CD4-positive, alpha-beta memory T cell (primary cell): Measurements from ENCODE around the gene MAML2. TPM values are rescaled to one million over a fixed set of nuclear protein-coding genes. Genes with fewer than 3 reads are reported as not detected.

Source experiments
- CTCF ChIA-PET: fragments of 350-600 bp; sonication (Branson Sonifier 250); formaldehyde crosslinking; loops from one replicate; lab custom pipeline; 2021; ENCODE audit warnings: inconsistent platforms; ENCODE audit not compliant: partially characterized antibody; lab: Charles Lee
- POLR2A ChIA-PET: fragments of 350-600 bp; sonication (Branson Sonifier 250); formaldehyde crosslinking; loops from one replicate; lab custom pipeline; 2021; ENCODE audit not compliant: partially characterized antibody; lab: Charles Lee
- DNase-seq, 5 donors: peaks; one replicate each; pipeline versions ENCODE4 v3.0.0 to v3.0.0-alpha.2; 2020 to 2022; ENCODE audit warnings: mixed read lengths in 1 of 5
- H3K27ac ChIP-seq: one replicate; pipeline ENCODE4 v1.7.0; 2013; ENCODE audit warnings: low read depth, low read length
- H3K27me3 ChIP-seq: 2 replicates; pipeline ENCODE4 v1.7.0; 2013; ENCODE audit warnings: mild to moderate bottlenecking, low read length, moderate library complexity; ENCODE audit not compliant: insufficient read depth
- H3K36me3 ChIP-seq: 2 replicates; pipeline ENCODE4 v1.7.0; 2013; ENCODE audit warnings: mild to moderate bottlenecking, low read length, moderate library complexity; ENCODE audit not compliant: insufficient read depth
- H3K4me1 ChIP-seq: 2 replicates; pipeline ENCODE4 v1.7.0; 2013; ENCODE audit warnings: mild to moderate bottlenecking, low read length, moderate library complexity; ENCODE audit not compliant: insufficient read depth
- H3K4me3 ChIP-seq, 2 donors: one replicate each; pipeline ENCODE4 v1.7.0; 2013; ENCODE audit warnings: low read length in 2 of 2, mild to moderate bottlenecking in 1 of 2
- H3K9me3 ChIP-seq, 2 donors: one replicate each; pipeline ENCODE4 v1.7.0; 2013; ENCODE audit warnings: low read length in 2 of 2, control low read depth in 1 of 2; ENCODE audit not compliant: control insufficient read depth in 1 of 2
- H3K27ac Mint-ChIP-seq, 7 donors: one replicate each; pipeline ENCODE4 v1.8.0; 2020 to 2021; ENCODE audit warnings: mixed read lengths in 7 of 7, mild to moderate bottlenecking in 6 of 7, inconsistent platforms in 3 of 7, moderate library complexity in 3 of 7
- H3K27me3 Mint-ChIP-seq, 2 donors: one replicate each; pipeline ENCODE4 v1.8.0; 2020 to 2021; ENCODE audit warnings: mixed read lengths in 2 of 2
- H3K36me3 Mint-ChIP-seq, 2 donors: one replicate each; pipeline ENCODE4 v1.8.0; 2020 to 2021; ENCODE audit warnings: mixed read lengths in 2 of 2, inconsistent platforms in 1 of 2, mild to moderate bottlenecking in 1 of 2
- H3K4me1 Mint-ChIP-seq, 4 donors: one replicate each; pipeline ENCODE4 v1.8.0; 2020 to 2021; ENCODE audit warnings: mixed read lengths in 4 of 4, mild to moderate bottlenecking in 1 of 4
- H3K4me3 Mint-ChIP-seq, 8 donors: one replicate each; pipeline ENCODE4 v1.8.0; 2020 to 2021; ENCODE audit warnings: mixed read lengths in 8 of 8, mild to moderate bottlenecking in 7 of 8, moderate library complexity in 6 of 8, inconsistent platforms in 3 of 8
- H3K9me3 Mint-ChIP-seq, 8 donors: one replicate each; pipeline ENCODE4 v1.8.0; 2020 to 2021; ENCODE audit warnings: mixed read lengths in 8 of 8, mild to moderate bottlenecking in 5 of 8, inconsistent platforms in 3 of 8, moderate library complexity in 1 of 8
- intact Hi-C: fragments of 100-400 bp; cut with micrococcal nuclease; formaldehyde crosslinking; loops from one replicate; pipeline ENCODE4 v1.15.1; 2023
- polyA plus RNA-seq, 2 donors: library from polyadenylated mRNA; unstranded; fragments of 300-500 nt; fragmentation: Illumina TruSeq; gene quantifications; one replicate each; pipeline ENCODE4 v1.2.3, GENCODE V29; 2021
- total RNA-seq, 2 experiments: library from RNA; stranded (reverse); gene quantifications; one replicate each; pipeline ENCODE4 v1.2.3, GENCODE V29; 2021

The MAML2 gene
- total and polyA plus RNA-seq, 4 experiments from 2014 or later = 1.6 to 38.3 (median 25.5) TPM

DNA sequence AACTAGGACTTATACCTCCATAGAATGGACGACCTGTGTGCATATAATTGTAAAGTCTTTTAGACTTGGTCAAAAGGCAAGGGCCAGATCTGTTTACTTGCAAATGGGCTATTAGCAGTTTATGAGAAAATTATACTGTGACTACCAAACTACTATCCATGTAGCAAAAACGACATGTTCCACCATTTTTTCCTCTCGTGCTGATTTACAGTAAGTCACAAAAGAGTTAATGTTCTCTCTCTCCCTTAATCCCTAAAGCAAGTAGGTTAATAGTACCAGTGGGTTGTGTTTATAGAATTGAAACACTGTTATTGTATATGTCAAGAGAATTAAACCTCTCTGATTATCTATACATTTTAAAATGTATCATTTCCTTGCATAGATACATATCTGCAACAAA is 147.3 kb downstream of the MAML2 start:
- POLR2A ChIA-PET = interaction anchor here (2.9 kb wide), 1 partner anchor 146 kb away, joined by 21 read pairs; the partner anchor contains the start of gene MAML2

DNA sequence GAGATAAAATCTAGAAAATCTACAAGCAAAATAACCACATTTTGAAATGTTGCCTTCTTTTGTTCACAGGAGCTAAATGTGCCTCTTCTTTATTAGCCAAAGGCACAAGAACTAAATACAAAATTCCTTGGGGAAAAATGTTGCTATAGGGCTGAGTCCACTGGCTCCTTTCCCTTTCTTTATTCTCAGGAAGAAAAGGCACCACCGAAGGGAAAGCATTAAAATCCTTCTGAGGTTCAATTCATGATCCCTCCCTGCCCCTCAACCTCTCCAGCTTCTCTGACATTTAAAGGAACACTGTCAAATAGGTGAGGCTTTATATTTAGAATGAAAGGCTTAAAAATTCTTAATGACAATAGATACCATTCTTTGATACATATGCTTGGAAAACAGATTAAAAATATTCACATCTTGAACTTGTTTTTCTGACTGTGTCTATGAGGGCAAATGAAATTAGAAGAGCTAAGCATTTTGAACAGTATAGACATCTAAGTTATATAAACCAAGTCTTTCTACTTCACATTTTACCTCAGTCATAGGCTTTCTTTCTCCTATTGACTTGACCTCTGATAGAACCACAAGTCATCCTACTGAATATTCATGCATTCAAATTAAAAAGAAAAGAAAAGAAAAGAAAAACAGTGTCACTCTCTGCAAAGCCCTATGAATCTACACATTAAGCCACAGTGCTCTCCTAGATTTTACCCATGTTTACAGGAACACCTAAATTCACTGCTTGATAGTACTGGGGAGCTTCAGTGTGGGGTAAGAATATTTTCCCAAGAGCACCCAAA is 148.2 kb downstream of the MAML2 start:
- H3K4me1 ChIP-seq = peaks cover 71% of the 10 kb centered on the region
- CTCF ChIA-PET = interaction anchor here (0.8 to 6.4 kb wide), 4 partner anchors 35 to 148 kb away, joined by 3 to 49 read pairs (median 8); partner anchors contain the start of gene MAML2

More for the DNA sequence above, 147.3 kb downstream of the MAML2 start:
- Mint-ChIP-seq H3K36me3 (peaks cover 14 to 23% of the 10 kb centered on the region in 2 donors), H3K9me3 (peaks cover 0 to 5% (median 0%) of the 10 kb centered on the region in 8 donors), H3K4me1 (peaks cover 61 to 88% (median 78%) of the 10 kb centered on the region in 4 donors), H3K27ac (peak overlapping the region in 3 of 7 donors; percentile 9 to 63 (median 37)), H3K27me3 (no peaks in the 10 kb centered on the region), H3K4me3 (peak overlapping the region in 2 of 8 donors; percentile 13)
- H3K36me3 ChIP-seq = no peaks in the 10 kb centered on the region
- peaks cover 71% of the 10 kb centered on the region for H3K4me1 ChIP-seq
- CTCF ChIA-PET = interaction anchor here (2.8 to 6.4 kb wide), 2 partner anchors 144 to 147 kb away, joined by 10 to 49 read pairs; partner anchors contain the start of gene MAML2
- intact Hi-C loops = loop anchor here (5.0 kb wide), 1 partner anchor 183 kb away; no protein-coding TSS in a partner anchor
- no peaks in the 10 kb centered on the region for H3K27me3 ChIP-seq
- no peak overlapping the region for H3K27ac ChIP-seq
- no peak overlapping the region for H3K4me3 ChIP-seq
- H3K9me3 ChIP-seq = no peaks in the 10 kb centered on the region
- no peak for DNase-seq

DNA sequence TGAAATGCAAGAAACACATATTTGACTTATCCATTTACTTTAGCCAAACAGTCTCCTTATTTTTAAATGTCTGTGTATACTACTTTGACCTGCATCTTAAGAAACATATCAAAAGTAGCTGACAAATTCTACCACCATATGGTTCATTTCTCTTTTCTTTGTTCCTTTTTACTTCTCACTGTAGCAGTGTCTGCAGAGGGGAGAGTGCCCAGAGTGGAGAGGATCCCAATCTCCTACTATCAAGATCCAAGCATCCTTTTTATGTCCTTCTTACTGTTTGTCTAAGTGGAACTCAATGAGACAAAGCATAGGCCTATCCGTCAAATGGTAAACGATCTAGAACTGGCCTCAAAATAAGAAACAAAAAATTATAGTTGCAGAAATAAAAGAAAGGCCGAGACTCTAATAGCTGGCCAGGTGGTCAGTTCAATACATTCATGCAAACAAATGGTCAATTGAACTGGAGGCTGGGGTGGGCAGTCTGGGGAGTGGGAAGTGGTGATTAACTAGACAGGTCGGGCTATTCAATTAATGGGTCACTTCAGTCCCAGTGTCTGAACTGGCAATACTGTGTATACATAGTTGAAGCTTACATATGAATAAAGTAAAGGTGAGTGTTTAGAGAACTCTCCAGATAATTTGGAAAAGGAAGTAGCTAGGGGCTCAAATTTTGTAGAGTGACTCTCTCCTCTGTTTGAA is 149.1 kb downstream of the MAML2 start:
- peaks cover 7 to 19% of the 10 kb centered on the region in 2 donors for H3K36me3 Mint-ChIP-seq
- peaks cover 62 to 90% (median 77%) of the 10 kb centered on the region in 4 donors for H3K4me1 Mint-ChIP-seq
- no peaks in the 10 kb centered on the region for H3K27me3 ChIP-seq
- no peaks in the 10 kb centered on the region for H3K36me3 ChIP-seq
- intact Hi-C loops = no loop called here
- POLR2A ChIA-PET = interaction anchor here (0.7 to 2.9 kb wide), 12 partner anchors 11 to 168 kb away, joined by 3 to 21 read pairs (median 3); partner anchors contain the start of gene MAML2
- H3K9me3 Mint-ChIP-seq = peaks cover 0 to 5% (median 0%) of the 10 kb centered on the region in 8 donors
- no peak for DNase-seq
- H3K4me3 Mint-ChIP-seq = peak overlapping the region; percentile 47 to 80 (median 66)
- H3K4me3 ChIP-seq = no peak overlapping the region
- CTCF ChIA-PET = interaction anchor here (0.8 to 6.4 kb wide), 5 partner anchors 12 to 149 kb away, joined by 3 to 49 read pairs (median 5); partner anchors contain the start of gene MAML2
- peak overlapping the region; percentile 40 to 87 (median 74) for H3K27ac Mint-ChIP-seq
- H3K27ac ChIP-seq = no peak overlapping the region
- H3K4me1 ChIP-seq = peaks cover 71% of the 10 kb centered on the region
- no peaks in the 10 kb centered on the region for H3K9me3 ChIP-seq
- no peaks in the 10 kb centered on the region for H3K27me3 Mint-ChIP-seq

More for the DNA sequence above, 148.2 kb downstream of the MAML2 start:
- peak overlapping the region in 7 of 8 donors; percentile 47 to 80 (median 67) for H3K4me3 Mint-ChIP-seq
- peaks cover 12 to 25% of the 10 kb centered on the region in 2 donors for H3K36me3 Mint-ChIP-seq
- no peak overlapping the region for H3K27ac ChIP-seq
- no peaks in the 10 kb centered on the region for H3K27me3 Mint-ChIP-seq
- no peaks in the 10 kb centered on the region for H3K27me3 ChIP-seq
- POLR2A ChIA-PET = interaction anchor here (0.7 to 2.9 kb wide), 11 partner anchors 10 to 167 kb away, joined by 3 to 21 read pairs (median 3); partner anchors contain the start of gene MAML2
- H3K9me3 Mint-ChIP-seq = peaks cover 0 to 5% (median 0%) of the 10 kb centered on the region in 8 donors
- no peak for DNase-seq
- no peaks in the 10 kb centered on the region for H3K9me3 ChIP-seq
- H3K4me3 ChIP-seq = no peak overlapping the region
- H3K27ac Mint-ChIP-seq = peak overlapping the region; percentile 12 to 87 (median 67)
- no peaks in the 10 kb centered on the region for H3K36me3 ChIP-seq
- intact Hi-C loops = loop anchor here (5.0 kb wide), 1 partner anchor 182 kb away; no protein-coding TSS in a partner anchor
- H3K4me1 Mint-ChIP-seq = peaks cover 62 to 88% (median 77%) of the 10 kb centered on the region in 4 donors

DNA sequence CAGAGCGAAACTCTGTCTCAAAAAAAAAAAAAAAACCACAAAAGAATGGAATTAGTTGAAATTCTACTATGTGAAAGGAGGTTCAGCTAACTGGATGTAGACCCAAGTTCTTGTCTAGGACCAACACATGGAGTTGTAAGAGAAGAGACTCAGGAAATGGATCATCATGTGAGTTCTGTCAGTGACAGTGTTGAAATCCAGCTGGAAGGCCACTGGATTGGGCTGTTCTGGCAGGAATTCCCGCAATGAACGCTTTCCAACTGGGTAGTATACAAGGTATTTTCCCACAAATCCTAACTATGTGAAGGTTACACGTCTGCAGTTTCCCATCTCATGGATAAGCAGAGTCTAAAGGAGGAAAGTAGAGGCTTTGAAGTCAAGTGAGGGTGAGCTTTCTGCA is 151.2 kb downstream of the MAML2 start:
- H3K4me3 Mint-ChIP-seq = peak overlapping the region in 1 of 8 donors; percentile 6
- peaks cover 58 to 91% (median 73%) of the 10 kb centered on the region in 4 donors for H3K4me1 Mint-ChIP-seq
- POLR2A ChIA-PET = interaction anchor here (1.3 kb wide), 1 partner anchor 25 kb away, joined by 3 read pairs; no protein-coding TSS in a partner anchor
- no peaks in the 10 kb centered on the region for H3K27me3 ChIP-seq
- peak overlapping the region in 4 of 7 donors; percentile 20 to 70 (median 44) for H3K27ac Mint-ChIP-seq
- no peaks in the 10 kb centered on the region for H3K36me3 ChIP-seq
- intact Hi-C loops = no loop called here
- peaks cover 2 to 12% of the 10 kb centered on the region in 2 donors for H3K36me3 Mint-ChIP-seq
- no peak for DNase-seq
- H3K27me3 Mint-ChIP-seq = no peaks in the 10 kb centered on the region
- peaks cover 0 to 2% (median 0%) of the 10 kb centered on the region in 8 donors for H3K9me3 Mint-ChIP-seq
- CTCF ChIA-PET = no interaction called here
- no peaks in the 10 kb centered on the region for H3K9me3 ChIP-seq
- no peak overlapping the region for H3K4me3 ChIP-seq
- peaks cover 65% of the 10 kb centered on the region for H3K4me1 ChIP-seq
- H3K27ac ChIP-seq = no peak overlapping the region

DNA sequence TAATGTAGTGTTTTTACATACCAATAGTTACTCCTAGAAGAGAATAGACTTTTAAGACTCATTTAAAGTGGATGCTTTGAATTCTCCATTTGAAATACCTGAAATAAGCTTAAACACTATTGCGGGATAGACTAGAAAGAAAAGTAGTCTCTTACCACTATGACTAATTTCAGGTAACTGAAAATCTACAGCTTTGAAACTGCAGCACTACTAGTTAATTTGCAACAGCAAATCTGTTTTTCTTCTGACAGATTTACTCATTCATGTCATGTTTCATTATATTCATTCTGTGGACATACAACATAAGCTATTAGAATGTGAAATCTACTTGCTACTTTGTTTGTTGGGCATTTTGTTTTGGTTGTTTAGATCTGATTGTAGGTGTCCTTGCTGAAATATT is 153.6 kb downstream of the MAML2 start:
- Histone ChIP-seq H3K9me3 (no peaks in the 10 kb centered on the region), H3K27ac (no peak overlapping the region), H3K27me3 (no peaks in the 10 kb centered on the region), H3K4me3 (no peak overlapping the region), H3K36me3 (no peaks in the 10 kb centered on the region), H3K4me1 (peaks cover 47% of the 10 kb centered on the region)
- H3K27ac Mint-ChIP-seq = peak overlapping the region in 5 of 7 donors; percentile 7 to 89 (median 47)
- H3K9me3 Mint-ChIP-seq = no peaks in the 10 kb centered on the region
- no peak for DNase-seq
- peaks cover 46 to 75% (median 61%) of the 10 kb centered on the region in 4 donors for H3K4me1 Mint-ChIP-seq
- intact Hi-C loops = loop anchor here (5.0 kb wide), 1 partner anchor 42 kb away; no protein-coding TSS in a partner anchor
- H3K27me3 Mint-ChIP-seq = no peaks in the 10 kb centered on the region
- peaks cover 0 to 12% of the 10 kb centered on the region in 2 donors for H3K36me3 Mint-ChIP-seq
- H3K4me3 Mint-ChIP-seq = peak overlapping the region in 4 of 8 donors; percentile 40 to 76 (median 66)
- ChIA-PET POLR2A (interaction anchor here (0.8 to 1.9 kb wide), 3 partner anchors 11 to 154 kb away, joined by 3 to 5 read pairs (median 4); partner anchors contain the start of gene MAML2), CTCF (interaction anchor here (1.3 to 1.7 kb wide), 3 partner anchors 19 to 154 kb away, joined by 3 to 7 read pairs (median 3); partner anchors contain the start of gene MAML2)

DNA sequence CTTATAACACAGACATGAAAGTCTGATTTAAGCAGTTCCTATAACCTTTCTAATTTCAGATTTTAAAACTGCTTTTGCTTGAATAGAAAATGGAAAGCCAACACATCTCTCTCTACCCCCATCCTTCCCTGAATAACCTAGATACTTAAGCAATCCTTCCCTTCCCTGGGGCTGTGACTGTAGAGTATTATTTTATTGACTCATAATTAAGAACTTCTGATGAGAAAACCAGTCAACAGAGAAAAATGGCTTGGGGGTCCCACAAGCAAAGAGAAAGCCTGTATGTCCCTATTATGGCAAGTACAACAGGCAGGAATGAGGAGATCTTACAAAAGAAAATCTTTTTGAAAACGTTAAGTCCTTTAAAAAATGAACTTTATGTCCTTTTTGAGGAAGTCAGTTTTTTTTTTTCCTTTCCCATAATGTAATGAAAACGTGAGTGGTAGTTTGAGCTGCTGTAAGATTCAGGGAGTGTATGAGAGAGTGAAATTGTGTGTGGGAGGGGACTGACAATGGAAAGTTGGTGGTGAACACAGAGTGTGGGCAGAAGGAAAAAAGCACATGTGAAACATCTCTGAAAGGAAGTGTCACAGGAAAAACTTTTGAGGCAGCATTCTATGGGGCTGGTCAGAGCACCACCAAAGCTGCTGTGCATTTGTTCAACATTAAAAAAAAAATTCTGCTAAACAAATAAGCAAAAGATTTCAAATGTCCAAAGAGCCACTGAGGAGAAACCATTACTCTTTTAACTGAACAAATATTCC is 154.6 kb downstream of the MAML2 start:
- Mint-ChIP-seq H3K4me3 (peak overlapping the region in 7 of 8 donors; percentile 18 to 76 (median 40)), H3K27me3 (no peaks in the 10 kb centered on the region), H3K4me1 (peaks cover 37 to 71% (median 53%) of the 10 kb centered on the region in 4 donors), H3K9me3 (no peaks in the 10 kb centered on the region), H3K27ac (peak overlapping the region in 6 of 7 donors; percentile 0 to 88 (median 42)), H3K36me3 (peaks cover 0 to 12% of the 10 kb centered on the region in 2 donors)
- Histone ChIP-seq H3K27me3 (no peaks in the 10 kb centered on the region), H3K4me3 (no peak overlapping the region), H3K36me3 (no peaks in the 10 kb centered on the region), H3K27ac (no peak overlapping the region), H3K4me1 (peaks cover 37% of the 10 kb centered on the region), H3K9me3 (no peaks in the 10 kb centered on the region)
- intact Hi-C loops = loop anchor here (5.0 kb wide), 1 partner anchor 41 kb away; no protein-coding TSS in a partner anchor
- CTCF ChIA-PET = interaction anchor here (1.3 to 1.7 kb wide), 4 partner anchors 20 to 205 kb away, joined by 3 to 7 read pairs (median 3); partner anchors contain the start of gene MAML2
- DNase-seq = no peak
- POLR2A ChIA-PET = interaction anchor here (0.8 kb wide), 1 partner anchor 142 kb away, joined by 3 read pairs; no protein-coding TSS in a partner anchor
